Measurements from ENCODE around the gene CD19.

DNA sequence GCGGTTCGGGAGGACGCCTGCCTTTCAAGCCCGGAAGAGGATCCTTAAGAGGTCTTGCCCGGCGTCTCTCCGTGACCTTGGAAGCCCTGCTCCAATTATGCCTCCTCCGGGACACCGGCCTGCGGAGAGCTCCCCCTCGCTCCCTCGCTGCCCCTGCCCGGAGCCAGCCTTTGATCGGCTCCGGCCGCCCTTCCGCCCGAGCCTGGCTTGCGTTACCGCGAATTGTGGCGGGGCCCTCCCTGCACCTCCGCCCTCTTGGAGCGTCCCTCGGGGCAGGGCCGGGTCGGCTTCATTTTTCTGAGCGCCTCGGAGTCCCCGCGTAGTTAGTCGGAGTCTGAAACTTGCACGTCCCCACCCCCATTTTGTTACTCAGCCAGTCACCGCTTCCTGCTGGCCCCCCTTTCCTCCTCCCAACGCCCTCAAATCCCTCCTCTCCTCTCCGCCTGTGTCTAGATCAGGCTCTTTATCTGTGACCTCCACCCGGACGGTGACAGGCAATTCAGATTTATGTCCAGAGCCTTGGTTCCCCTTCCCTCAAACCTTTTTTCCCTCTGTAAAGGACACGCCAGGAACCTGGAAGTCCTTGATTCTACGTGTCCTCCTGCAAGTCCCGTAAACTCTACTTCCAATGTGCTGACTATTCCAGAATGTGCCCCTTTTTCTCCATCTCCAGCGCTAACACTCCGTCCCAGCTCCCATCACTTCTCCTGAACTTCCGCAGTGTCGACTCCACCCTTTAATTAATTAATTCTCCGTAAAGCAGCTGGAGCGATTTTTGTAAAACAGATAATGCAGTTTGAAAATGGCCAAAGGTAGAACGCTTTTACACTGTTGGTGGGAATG lies 6.2 kb upstream of the CD19 start:
- TF ChIP-seq, protein P1, sequence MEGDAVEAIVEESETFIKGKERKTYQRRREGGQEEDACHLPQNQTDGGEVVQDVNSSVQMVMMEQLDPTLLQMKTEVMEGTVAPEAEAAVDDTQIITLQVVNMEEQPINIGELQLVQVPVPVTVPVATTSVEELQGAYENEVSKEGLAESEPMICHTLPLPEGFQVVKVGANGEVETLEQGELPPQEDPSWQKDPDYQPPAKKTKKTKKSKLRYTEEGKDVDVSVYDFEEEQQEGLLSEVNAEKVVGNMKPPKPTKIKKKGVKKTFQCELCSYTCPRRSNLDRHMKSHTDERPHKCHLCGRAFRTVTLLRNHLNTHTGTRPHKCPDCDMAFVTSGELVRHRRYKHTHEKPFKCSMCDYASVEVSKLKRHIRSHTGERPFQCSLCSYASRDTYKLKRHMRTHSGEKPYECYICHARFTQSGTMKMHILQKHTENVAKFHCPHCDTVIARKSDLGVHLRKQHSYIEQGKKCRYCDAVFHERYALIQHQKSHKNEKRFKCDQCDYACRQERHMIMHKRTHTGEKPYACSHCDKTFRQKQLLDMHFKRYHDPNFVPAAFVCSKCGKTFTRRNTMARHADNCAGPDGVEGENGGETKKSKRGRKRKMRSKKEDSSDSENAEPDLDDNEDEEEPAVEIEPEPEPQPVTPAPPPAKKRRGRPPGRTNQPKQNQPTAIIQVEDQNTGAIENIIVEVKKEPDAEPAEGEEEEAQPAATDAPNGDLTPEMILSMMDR (IDR thresholded peaks at IDR 0.05; ENCODE audit: low read depth, low read length) = no peak
- TF ChIP-seq, protein P2, sequence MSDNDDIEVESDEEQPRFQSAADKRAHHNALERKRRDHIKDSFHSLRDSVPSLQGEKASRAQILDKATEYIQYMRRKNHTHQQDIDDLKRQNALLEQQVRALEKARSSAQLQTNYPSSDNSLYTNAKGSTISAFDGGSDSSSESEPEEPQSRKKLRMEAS (IDR thresholded peaks at IDR 0.05; ENCODE audit: low read depth, low read length) = peak; percentile 8; the same call in 1 of the 2 replicates
- TF ChIP-seq MYC (IDR thresholded peaks at IDR 0.05; ENCODE audit: low read depth, low read length) (peak; percentile 37), POLR2A (IDR thresholded peaks at IDR 0.05; ENCODE audit: extremely low read depth, insufficient read length) (peak; percentile 58)

Measured in NB4 (cell line).